Stomach (tissue), 4 donors: ENCODE results near the gene EPHB1.

Experiments used
- CTCF ChIP-seq, 7 experiments: fragments of 450-650 bp in 4 of 7; fragments of 200-600 bp in 3 of 7; sonication (generic) in 3 of 7; IDR thresholded peaks; one replicate each; pipeline ENCODE4 v1.5.1; 2016 to 2019; ENCODE audit warnings: antibody characterized with exemption in 7 of 7, control low read depth in 2 of 7, mild to moderate bottlenecking in 1 of 7
- POLR2A ChIP-seq, 4 donors: fragments of 450-650 bp; IDR thresholded peaks; one replicate each; pipeline ENCODE4 v1.6.1; 2016; ENCODE audit warnings: antibody characterized with exemption in 4 of 4, control low read depth in 2 of 4, mild to moderate bottlenecking in 1 of 4, moderate library complexity in 1 of 4
- POLR2AphosphoS5 ChIP-seq, 3 donors: sonication (generic); formaldehyde crosslinking; IDR thresholded peaks; one replicate each; pipeline ENCODE4 v1.6.1; 2016; ENCODE audit warnings: antibody characterized with exemption in 3 of 3

- TF ChIP-seq CTCF (IDR thresholded peaks at IDR 0.05): no peak
- TF ChIP-seq POLR2A (IDR thresholded peaks at IDR 0.05): no peak
- no peak for TF ChIP-seq POLR2AphosphoS5 (IDR thresholded peaks at IDR 0.05)
Measured at GRCh38 chr3:134881305-134881704, 86.2 kb downstream of the EPHB1 start.
